B cell (primary cell): ENCODE results near the gene LRRC74A.

Experiments used
- CTCF ChIP-seq: fragments of 200-600 bp; IDR thresholded peaks from one replicate; pipeline ENCODE4 v1.8.0; 2022; ENCODE audit warnings: antibody characterized with exemption, mild to moderate bottlenecking
- EZH2 ChIP-seq: IDR thresholded peaks from 2 replicates; pipeline ENCODE4 v1.6.1; 2012; ENCODE audit warnings: borderline replicate concordance, low read depth, mild to moderate bottlenecking, moderate library complexity, low read length; ENCODE audit not compliant: insufficient read depth, poor library complexity, severe bottlenecking

GRCh38 chr14:76780875-76781647 is 45.1 kb upstream of the LRRC74A start:
- TF ChIP-seq CTCF (no peak), EZH2 (no peak)
